Spleen (tissue), 7 donors: ENCODE data around the gene PIP4K2B.

Source experiments
- CTCF ChIP-seq, 11 experiments: fragments of 200-600 bp in 7 of 11; fragments of 450-650 bp in 4 of 11; sonication (generic) in 4 of 11; IDR thresholded peaks in 8 of 11; conservative IDR thresholded peaks in 3 of 11; 1 replicate in 7 of 11; 2 replicates in 4 of 11; pipeline versions ENCODE4 v1.4.0 to v1.8.0; 2016 to 2021; ENCODE audit warnings: antibody characterized with exemption in 11 of 11, inconsistent platforms in 4 of 11, mild to moderate bottlenecking in 1 of 11
- POLR2A ChIP-seq, 3 donors: fragments of 450-650 bp; IDR thresholded peaks; one replicate each; pipeline ENCODE4 v1.5.1; 2017; ENCODE audit warnings: antibody characterized with exemption in 3 of 3, mild to moderate bottlenecking in 1 of 3
- POLR2AphosphoS5 ChIP-seq, 3 donors: sonication (generic); formaldehyde crosslinking; IDR thresholded peaks; one replicate each; pipeline ENCODE4 v1.5.1; 2017; ENCODE audit warnings: antibody characterized with exemption in 3 of 3
- donor health status: DM: no; HTN: no; CAD: no; lungs with moderate emphysema.
- donor health status: DM: no; HTN: no; CAD: no.
- donor health status: DM: no; HTN: no; CAD: no.

- no peak for TF ChIP-seq POLR2A (IDR thresholded peaks at IDR 0.05)
- TF ChIP-seq CTCF (IDR thresholded peaks at IDR 0.05 in 8 of 11, conservative IDR thresholded peaks at IDR 0.05 in 3 of 11) = no peak
- TF ChIP-seq POLR2AphosphoS5 (IDR thresholded peaks at IDR 0.05) = no peak
Observed at GRCh38 chr17:38789185-38789584, 10.2 kb downstream of the PIP4K2B start.
